Eye (tissue), 1 donor: Measurements from ENCODE around the gene WARS2.

Experiments used
- DNase-seq: peaks from one replicate; pipeline ENCODE4 v3.0.0-alpha.2; 2015

WARS2 gene

DNA sequence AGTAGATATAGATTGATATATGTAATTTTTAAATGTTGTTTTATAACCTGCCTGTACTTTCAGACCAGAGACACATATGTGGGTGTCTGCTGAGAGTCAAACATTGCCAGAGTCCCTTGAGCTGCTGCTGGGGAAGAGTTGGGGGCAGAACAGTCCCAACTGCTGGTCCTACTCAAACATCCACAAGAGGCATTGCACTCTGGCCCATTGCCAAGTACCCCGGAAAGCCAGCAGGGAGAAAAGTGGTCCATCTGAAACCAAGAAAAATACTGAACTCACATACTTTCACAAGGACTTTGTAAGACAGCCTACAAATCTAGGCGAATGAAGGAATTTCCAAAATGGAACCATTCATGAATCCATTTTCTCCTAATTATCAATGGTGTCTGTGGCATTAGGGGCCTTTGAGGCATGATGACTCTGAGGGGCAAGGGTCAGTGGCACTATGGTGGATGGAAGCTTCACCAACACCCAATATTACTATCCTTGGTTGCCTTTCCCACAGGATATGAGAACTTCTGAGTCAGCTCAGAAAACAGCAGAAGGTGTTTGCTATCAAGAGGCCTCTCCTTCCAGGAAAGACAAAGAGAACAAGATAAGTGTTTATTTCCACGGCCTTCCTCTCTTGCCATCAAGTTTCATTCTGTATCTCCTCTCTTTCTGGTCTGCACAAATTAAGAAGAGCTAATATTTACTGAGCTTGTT is 145.0 kb downstream of the WARS2 start:
- peak; percentile 6 for DNase-seq

DNA sequence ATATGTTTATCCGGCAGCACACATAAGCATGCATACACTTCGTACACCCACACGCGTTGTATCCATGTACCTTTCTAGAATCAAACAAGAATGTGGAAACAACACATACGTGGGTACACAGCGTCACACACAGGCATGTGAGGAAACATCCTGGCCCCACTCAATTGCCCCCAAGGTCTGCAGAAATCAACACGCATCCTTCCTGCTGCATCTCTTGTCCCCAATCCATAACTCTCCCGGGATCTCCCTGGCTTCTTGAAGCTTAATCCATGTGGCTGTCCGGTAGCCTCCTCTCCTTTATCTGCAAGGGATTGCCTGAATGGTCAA is 146.8 kb downstream of the WARS2 start:
- peak; percentile 60 for DNase-seq

DNA sequence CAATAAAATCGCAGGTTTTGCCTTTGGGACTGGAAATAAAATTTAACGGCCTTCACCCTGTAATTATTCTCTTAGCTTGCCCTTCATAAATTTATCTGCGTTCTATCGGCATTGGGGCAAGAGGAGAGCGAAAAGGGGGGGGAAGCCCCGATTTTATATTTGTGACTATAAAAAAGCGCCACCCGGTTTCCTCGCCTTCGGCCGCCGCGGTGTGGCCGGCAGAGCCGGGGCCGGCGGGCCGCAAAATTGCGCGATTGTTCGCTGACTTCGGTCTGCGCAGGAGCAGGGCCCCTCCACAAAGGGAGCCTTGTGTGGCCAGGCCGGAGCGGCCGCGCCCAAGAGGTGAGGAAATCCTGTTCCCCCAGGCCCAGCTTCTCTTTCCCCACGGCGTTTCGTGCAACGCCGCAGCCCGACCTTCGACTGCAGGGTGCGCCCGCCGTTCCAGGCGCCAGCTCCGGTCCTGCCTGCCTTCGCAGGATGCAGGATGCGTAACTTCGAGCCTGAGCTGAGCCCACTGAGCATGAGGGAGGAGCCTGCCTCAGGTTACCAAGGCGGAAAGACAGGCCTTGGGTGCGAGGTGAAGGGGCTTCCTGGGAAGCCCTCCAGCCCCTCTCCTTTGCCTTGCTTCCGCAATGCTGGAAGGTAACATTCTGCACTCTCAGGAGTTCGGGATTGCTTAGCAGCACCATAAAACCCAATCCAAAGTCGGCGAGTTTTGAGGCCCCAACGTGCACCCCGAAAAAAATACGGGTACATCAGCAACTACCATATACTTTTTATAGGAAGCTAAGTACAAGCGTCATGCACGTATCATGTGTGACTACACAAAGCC is 147.4 kb downstream of the WARS2 start:
- peak; percentile 77 for DNase-seq

DNA sequence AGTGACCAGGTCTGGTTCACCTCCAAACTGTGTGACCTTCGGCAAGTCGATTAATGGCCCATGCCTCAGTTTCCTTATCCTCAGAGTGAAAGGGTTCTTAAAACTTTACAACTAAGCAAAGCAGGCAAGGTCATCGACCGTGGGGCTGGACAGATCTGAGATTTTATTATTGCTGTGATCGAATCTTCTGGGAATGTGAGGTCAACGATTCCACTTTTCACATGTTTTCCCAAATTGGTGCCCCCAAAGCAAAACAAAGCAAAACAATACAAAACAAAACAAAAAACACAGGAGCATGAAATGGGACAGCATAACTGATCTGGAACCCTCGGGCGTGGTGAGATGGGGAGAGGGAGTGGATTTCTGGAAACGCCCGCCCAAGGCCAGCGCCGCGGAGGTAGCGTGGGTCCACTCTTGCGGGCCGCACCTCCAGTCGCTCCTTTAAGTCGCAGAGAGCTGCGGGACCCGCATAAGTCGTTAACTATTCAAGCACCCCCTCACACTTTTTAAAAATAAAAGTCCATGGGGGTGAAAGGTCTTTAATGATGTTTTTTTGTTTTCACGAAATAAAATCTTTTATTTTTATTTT is 148.1 kb downstream of the WARS2 start:
- DNase-seq = peak; percentile 51

DNA sequence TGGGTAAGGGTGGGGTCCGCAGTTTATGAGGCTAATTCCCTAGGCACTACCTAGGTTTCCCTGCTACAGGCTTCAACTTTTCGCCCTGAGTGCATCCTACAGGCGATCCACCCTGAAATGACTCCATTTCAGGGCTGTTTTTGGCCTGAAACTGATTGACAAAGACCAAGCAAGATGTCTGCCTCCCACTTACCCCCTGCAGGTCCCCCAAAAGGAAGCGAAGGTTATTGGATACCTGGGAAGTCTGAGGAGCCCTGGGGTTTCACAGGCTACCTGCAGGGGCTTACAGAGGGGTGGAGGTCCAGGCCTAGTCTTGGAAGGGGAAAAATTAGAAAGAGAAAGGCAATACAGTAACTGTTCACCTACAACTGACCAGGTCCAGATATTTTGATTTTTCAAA is 149.0 kb downstream of the WARS2 start:
- no peak for DNase-seq

DNA sequence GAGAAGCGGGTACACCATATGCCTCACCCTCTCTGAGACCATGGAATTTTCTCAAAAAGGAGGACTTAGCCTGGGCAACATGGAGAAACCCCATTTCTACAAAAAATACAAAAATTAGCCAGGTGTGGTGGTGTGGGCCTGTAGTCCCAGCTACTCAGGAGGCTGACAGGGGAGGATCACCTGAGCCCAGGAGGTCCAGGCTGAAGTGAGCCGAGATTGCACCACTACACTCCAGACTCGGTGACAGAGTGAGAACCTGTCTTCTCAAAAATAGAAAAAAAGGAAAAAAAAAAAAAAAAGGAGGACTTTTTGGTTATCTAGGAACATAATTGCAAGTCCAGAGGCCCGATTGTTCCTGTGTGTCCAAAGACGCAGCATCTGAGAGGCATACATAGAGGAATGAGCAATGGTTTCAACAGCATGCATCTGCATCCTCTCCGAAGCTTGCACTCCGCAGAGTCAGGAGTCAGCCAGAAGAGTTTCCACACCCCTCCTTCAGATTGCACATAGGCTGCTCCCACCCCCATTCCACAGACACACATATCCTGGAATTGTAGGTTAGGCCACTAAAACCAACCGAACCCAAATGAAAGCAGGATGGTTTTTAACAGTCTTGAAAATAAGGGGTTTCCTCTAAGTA is 149.8 kb downstream of the WARS2 start:
- DNase-seq = no peak

DNA sequence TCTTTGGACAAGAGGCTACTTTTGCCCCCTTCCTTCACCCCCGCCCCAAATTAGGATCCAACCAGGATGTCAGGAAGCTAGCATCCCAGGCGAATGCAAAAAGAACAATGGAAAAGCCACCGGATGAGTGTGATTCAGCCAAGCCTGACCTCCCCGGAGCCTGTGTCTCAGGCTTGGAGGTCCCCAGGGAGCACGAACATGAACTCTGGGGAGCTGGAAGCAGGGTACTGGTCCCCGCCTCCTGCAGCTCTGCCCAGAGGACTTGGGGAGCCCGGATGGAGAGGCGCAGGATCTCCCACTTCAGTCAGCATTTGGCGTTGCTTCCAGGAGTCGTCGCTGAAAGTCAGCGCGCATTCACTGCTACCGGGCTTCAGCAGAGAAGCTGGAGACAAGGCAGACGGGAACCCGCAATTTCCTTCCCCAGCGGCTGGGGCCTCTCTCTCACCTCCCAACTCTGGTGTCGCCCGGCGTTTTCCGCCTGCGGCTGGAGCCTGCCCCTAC is 150.5 kb downstream of the WARS2 start:
- peak; percentile 69 for DNase-seq

DNA sequence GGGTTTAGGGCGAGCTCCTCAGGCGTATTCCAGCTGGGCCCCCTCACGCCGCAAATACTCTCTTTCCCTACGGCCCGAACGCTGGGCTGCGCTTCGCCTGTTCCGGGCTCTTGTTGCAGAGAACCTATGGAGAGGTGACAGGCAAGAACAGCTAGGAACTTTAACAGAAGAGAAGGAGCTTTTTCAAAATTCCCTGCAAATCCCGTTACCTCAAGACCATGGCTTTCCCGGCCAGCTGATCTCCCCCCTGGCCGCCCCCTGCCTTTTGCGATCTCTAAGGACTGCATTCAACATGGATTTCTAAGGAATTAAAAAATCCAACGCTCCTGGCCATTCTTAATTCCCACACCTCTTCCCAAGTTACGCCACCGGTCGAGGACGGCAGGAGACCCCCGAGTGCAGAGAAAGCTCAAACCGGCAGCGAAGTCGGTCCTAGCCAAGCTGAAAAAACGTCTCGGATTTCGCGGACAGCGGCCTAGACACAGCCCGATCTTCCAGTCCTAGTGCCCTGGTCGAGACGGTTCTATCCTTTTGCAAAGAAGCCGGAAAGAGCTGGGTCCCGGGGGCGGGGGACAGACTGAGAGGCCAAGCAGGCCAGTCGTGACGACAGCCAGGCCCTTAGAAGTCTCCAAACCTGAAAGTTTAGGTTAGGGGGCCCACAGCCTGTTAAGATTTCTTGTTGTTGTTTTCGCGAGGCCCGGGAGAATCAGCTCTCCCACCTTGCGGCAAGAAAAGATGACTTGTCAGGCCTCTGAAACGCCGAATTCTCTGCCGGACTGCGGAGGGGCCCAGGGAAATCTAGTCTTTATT is 151.2 kb downstream of the WARS2 start:
- peak; percentile 74 for DNase-seq

DNA sequence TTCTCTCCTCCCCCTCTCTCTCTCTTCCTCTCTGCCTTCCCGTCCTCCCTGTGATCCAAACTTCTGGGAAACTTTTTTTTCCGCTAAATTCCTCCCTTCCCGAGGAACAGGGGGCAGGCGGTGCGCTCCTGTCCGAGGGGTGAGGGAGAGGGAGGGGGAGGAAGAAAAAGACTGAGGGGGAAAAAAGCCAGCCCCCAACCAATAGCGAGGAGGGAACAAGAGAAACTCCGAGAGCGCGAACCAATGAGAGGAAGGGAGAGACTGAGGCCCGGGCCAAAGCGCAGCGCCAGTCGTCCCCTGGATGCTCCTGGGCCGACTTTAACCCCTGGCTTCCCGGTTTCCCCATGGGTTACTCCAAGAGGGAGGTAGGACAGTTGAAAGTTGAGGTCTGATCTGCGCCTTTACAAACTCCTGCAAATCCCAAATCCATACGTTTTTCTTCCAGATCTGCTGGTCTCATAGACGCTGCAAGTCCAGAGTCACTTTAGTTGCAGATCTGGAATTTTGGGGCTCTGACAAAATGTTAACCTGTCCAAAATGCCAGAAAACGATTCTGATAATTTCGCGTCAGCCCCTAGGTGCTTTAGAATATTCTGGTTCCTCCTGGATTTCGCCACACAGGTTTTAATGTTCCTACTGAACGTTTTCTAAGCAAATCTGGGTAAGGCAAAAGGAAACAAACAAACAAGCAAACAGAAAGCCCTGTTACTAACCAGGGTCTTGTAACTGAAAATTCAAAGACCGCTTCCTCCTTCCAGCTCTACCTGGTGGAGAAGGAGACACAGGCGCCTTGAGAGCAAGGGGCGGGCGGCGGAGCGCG is 152.1 kb downstream of the WARS2 start, which contains the start of gene TBX15:
Gene TBX15, minus strand, starts transcription at position 158 of the 820 bp plus-strand sequence. CDS start 548 bp downstream, outside the sequence.
- DNase-seq = peak; percentile 77

DNA sequence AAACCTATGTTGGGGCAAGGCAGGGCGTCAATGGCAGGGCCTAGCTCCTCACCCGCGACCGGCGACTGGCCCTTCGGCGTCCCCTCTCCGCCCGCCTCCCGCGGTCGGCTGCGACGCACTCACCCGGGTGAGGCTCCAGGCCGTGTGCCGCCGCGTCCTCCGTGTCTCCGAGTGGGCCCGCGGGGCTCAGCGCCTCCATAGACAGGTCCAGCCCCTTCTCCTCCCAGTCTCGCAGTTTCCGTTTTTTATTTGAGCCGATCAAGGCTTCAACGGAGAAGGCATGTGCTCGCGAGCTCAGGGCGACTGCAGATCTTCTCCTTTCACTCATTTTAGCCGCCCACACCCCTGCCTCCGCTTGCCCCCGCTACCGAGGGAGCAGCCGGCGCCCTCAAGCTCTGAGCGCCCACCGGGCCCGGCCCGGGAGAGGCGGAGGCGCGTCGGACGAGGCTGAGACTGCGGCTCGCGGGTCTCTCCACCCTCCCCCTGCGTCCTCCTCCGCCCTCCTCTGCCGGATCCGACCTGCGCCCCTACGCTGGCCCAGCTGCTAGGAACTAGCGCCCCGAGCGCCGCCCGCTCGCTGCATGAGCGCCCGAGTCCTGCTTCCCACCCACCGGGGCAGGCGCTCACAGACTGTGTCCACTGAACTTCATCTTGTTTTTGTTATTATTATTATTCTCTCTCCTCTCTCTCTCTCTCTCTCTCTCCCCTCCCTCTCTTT is 152.8 kb downstream of the WARS2 start:
- peak; percentile 82 for DNase-seq

DNA sequence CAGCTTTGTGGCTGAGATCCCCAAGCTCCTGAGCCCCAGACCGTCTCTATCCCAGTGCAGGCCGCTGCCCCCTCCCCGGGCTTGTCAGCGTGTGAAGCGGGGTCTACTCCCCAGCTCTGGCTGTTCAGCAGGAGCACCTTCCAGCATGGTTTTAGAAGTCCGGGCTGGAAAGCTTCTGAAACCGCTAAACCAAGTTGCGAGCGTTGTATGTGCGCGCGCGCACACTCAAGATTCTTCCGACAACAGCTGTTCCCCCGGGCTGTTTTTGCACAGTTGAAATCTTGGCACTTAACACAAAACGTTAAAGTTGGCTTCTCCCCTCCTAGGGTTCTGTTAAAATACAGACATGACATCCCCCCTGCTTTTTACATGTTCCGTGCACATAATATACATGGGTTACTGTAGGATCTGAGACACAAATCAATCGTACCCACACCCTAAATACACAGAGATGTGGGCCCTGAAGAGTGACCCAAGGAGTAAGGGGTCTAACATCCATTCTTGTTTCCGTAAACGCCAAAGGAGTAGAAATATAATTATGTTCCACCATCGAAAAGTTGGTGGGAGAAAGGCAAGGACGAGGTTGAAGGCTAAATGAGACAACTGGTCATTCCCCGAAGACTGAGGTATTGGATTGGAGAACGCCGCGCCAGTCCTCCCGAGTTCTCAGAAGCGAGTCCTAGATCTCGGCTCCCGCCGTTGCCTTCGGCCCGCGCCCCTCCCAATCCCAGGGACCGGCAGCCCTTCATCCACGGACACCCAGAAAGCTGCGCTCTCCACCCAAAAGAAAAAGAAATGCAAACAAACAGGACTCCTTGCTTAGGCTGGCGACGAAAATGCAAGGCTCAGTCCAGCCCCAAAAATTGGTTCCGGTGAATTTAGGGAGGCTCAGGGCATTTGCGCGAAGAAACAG is 153.6 kb downstream of the WARS2 start:
- peak; percentile 82 for DNase-seq

DNA sequence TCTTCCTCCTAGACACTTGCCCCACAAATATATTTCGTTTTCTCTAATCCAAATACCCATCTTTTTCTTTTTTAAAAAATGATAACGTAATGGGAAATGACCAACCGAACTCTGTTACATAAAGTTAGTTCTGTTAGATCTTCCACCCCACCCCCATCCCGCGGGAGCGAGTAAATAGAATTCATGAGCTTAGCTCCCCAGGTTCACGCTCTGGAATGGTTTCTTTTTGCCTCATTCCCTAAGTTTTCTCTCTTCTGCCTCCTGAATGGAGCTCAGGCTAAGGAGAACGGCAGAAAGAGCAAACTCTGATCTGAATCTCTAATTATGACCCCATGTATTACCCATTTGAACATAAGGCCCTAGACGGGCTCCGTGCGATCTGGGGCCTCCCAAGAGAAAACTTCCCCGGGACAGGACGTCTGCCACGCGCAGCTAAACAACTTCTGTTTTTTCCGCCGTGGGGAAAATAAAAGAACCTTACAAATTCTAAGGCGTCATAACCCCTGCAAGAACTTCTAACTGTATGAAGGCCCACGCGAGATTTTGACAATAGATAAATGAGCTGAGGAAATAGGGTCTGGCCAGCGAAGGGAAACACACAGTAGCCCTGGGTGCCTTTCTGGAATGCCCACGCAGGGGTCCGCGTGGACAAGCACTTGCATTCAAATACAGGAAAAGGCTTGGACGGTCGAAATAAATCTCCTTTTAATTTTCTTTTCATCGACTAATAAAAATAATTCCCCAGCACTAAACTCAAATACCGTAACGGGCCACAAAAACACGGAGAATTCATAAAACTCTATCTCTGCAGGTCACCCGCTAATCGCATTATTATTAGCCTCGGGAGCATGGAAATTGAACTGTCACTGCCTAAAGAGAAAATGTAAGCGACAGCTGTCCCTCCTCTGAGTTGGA is 154.6 kb downstream of the WARS2 start:
- DNase-seq = peak; percentile 76

DNA sequence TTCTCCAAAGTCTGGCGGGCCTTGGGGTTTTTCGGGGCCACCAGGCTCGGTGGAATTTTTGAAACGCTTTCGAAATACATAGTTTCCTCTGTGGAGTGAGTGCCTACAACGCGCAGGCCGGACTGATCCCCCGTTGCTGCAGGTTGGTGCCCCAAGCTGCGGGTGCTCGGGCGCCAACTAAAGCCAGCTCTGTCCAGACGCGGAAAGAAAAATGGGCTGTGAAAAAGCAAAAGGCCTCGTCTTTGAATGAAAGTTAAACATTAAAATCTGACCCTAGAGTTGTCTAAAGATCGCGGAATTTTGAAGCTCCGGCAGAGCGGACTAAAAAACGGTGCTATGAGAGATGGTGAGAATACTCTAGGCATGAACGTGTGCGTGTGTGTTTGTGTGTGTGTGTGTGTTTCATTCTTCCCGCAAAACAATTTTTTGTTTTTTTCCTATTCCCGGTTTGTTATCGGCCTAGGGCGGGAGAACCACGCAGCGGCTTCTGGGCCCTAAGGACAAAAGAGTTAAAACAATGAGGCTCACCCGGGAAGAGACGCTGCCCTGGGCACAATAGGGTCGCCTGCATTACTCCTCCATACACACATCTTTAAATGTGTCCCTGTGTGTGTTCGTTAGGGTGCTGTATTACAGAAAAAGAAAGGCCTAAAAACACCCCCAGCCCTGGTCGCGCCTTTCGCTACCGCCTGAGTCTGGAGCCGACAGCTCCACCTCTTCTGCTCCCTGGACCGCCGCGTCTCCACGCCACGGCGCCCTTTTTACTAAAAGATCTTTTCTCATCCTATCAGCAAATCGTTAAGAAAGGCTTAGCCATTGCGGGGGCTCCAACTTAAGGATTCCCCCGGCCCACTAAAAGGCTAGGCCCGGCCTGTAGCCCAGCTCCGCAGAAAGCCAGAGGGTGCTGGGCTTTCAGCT is 155.5 kb downstream of the WARS2 start:
- peak; percentile 79 for DNase-seq

DNA sequence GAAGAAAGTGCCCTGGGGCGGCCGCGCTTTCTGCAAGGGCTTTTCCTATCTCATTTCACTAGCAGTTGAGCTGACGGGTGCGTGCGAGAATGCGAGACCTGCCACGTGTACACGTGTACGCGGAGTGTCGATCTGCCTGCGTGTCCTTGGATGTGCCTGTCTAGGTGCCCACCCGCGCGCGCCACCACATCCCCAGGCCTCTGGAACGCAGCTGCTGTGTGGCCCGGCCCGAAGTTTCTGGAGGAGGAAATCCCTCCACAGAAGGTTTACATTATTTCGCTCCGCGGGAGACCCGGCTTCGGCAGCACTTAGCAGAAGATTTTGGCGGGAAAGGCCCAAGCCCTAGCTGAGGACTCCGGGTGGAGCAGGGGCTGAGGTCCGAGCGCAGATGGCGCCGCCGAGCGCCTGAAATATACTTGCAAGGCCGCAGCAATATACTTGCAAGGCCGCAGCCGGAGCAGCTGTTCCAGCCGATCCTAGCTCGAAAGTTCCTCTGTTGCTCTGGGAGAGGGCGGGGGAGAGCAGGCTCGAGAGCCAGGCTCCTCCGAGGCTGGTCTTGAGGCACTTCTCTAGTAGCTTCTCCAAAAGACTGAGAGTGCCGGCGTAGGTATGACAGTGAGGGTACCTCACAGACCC is 156.2 kb downstream of the WARS2 start:
- DNase-seq = peak; percentile 89

DNA sequence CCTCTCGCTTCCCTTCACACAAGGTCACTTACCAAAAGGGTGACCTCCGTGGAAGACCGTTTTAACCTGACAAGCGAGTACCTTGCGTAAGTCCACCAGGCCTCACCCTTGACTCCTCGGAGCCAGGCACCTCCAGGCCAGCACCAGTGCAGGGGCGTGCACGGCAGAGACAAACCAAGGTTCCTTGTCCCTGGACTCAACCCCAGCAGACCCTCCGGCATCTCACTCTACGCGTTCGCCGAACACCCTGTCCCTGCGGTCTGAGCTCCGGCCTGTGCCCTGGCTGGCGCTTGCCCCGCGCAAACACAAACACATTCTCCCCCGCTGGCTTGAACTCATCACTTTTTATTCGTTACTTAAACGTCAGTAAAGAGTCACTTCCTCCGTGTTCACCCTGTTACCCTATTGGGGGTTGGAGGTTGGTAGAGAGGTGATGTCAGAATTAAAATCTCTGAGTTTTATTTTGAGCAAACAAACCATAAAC is 156.9 kb downstream of the WARS2 start:
- DNase-seq = no peak

DNA sequence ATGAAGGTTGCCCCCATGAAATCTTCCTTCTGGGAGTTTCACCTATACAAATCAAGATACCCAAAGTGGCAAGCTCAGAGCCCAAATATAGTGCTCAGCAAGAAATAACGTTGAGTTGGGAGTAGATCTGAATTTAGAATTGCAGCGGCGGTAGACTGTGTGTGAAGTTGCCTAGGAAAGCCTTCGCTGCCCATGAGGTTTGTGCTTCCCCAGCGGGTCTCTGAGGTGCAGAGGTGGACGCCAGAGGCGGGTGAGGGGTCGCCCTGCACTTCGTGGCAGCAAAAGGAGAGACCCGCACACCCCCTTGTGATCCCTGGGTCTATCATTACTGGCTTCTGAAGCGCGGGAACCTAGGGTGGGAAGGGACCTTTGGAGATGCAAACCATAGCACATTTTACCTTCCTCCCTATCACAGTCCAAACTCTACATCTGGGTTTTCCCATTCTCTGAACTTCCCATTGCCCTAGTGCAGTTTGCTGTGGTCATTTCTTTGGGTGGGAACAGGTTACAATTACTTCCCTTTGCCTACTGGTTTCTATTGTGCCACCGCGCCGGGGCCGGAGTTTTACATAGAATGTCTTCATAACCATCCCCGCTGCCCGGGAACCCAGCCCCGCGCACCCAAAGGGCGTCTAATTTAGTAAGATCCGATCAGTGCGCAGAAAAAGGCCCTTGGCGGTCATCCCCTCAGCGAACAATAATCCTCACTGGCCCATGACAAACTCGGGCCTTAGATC is 157.5 kb downstream of the WARS2 start:
- DNase-seq = peak; percentile 67
